ENCODE data around the gene SURF6. TPM values are rescaled to one million over a fixed set of nuclear protein-coding genes. Genes with fewer than 3 reads are reported as not detected.
"Not testable (repeated sequence)": the region's sequence is repeated elsewhere in the genome, so short reads cannot be mapped to it uniquely, and the experiment has no call there.

Gene SURF6
- total RNA-seq, 2 donors from 2014 or later = 8.2 to 13.6 TPM

GRCh38 chr9:133294257-133294656 lies 41.7 kb downstream of the SURF6 start:
- H3K4me1 ChIP-seq = no peaks in the 10 kb centered on the region
- no peak overlapping the region for H3K27ac ChIP-seq
- peaks cover 0 to 7% of the 10 kb centered on the region in 2 donors for H3K9me3 ChIP-seq
- TF ChIP-seq CTCF (IDR thresholded peaks at IDR 0.05) = no peak
- H3K36me3 ChIP-seq = no peaks in the 10 kb centered on the region
- no peaks in the 10 kb centered on the region for H3K27me3 ChIP-seq
- DNase-seq (ENCODE audit: low spot score) = no peak
- H3K4me3 ChIP-seq = no peak overlapping the region

- Histone ChIP-seq H3K4me3 (no peak overlapping the region), H3K27me3 (no peaks in the 10 kb centered on the region), H3K9me3 (peaks cover 0 to 7% of the 10 kb centered on the region in 2 donors), H3K36me3 (no peaks in the 10 kb centered on the region), H3K4me1 (no peaks in the 10 kb centered on the region), H3K27ac (no peak overlapping the region)
- no peak for DNase-seq (ENCODE audit: low spot score)
- TF ChIP-seq CTCF (IDR thresholded peaks at IDR 0.05) = no peak
Measured at GRCh38 chr9:133290751-133291302, 45.2 kb downstream of the SURF6 start.

- Histone ChIP-seq H3K36me3 (no peaks in the 10 kb centered on the region), H3K27me3 (no peaks in the 10 kb centered on the region), H3K4me3 (no peak overlapping the region), H3K9me3 (peaks cover 0 to 7% of the 10 kb centered on the region in 2 donors), H3K27ac (no peak overlapping the region), H3K4me1 (no peaks in the 10 kb centered on the region)
- TF ChIP-seq CTCF (IDR thresholded peaks at IDR 0.05) = no peak
- no peak for DNase-seq (ENCODE audit: low spot score)
Measured at GRCh38 chr9:133286523-133286922, 49.5 kb downstream of the SURF6 start.

- no peak for TF ChIP-seq CTCF (IDR thresholded peaks at IDR 0.05)
- Histone ChIP-seq H3K4me1 (no peaks in the 10 kb centered on the region), H3K27me3 (no peaks in the 10 kb centered on the region), H3K36me3 (no peaks in the 10 kb centered on the region), H3K27ac (no peak overlapping the region), H3K4me3 (no peak overlapping the region), H3K9me3 (no peaks in the 10 kb centered on the region)
- DNase-seq (ENCODE audit: low spot score) = no peak
Measured at GRCh38 chr9:133285252-133285775, 50.7 kb downstream of the SURF6 start.

GRCh38 chr9:133284362-133284761 lies 51.6 kb downstream of the SURF6 start:
- H3K9me3 ChIP-seq = no peaks in the 10 kb centered on the region
- no peak for TF ChIP-seq CTCF (IDR thresholded peaks at IDR 0.05)
- H3K27ac ChIP-seq = no peak overlapping the region
- no peak for DNase-seq (ENCODE audit: low spot score)
- H3K27me3 ChIP-seq = no peaks in the 10 kb centered on the region
- no peaks in the 10 kb centered on the region for H3K4me1 ChIP-seq
- H3K36me3 ChIP-seq = no peaks in the 10 kb centered on the region
- H3K4me3 ChIP-seq = no peak overlapping the region

- not testable (repeated sequence) for H3K9me3 ChIP-seq, H3K27ac ChIP-seq, H3K4me1 ChIP-seq, H3K4me3 ChIP-seq, H3K27me3 ChIP-seq, H3K36me3 ChIP-seq
- DNase-seq (ENCODE audit: low spot score) = peak; percentile 13
Measured at GRCh38 chr9:133283255-133284032, 52.5 kb downstream of the SURF6 start.

All from right atrium auricular region (tissue), 2 donors.